RWPE2 (cell line): ENCODE results near the gene ZNF639.
A peak's percentile ranks its signal among the peaks of the same experiment; 100 is the strongest.

ENCODE experiments used
- ATAC-seq: fragments of 200-7000 bp; cut with Tn5 transposase; 3 replicates; pipeline ENCODE4 v1.9.1; 2021; ENCODE audit warnings: low read depth
- DNase-seq: peaks from one replicate; pipeline ENCODE4 v3.0.0-alpha.2; 2020; ENCODE audit warnings: low spot score
- H3K27ac ChIP-seq: fragments of 450-650 bp; 2 replicates; pipeline ENCODE4 v1.5.1; 2017; ENCODE audit warnings: mild to moderate bottlenecking; ENCODE audit not compliant: poor library complexity, severe bottlenecking
- H3K27me3 ChIP-seq: fragments of 250-450 bp; sonication (Bioruptor Pico); 2 replicates; pipeline ENCODE4 v1.5.1; 2021; ENCODE audit warnings: mild to moderate bottlenecking, moderate library complexity; ENCODE audit not compliant: insufficient read depth, poor library complexity, severe bottlenecking
- H3K36me3 ChIP-seq: fragments of 250-450 bp; sonication (Bioruptor Pico); 2 replicates; pipeline ENCODE4 v1.5.1; 2020; ENCODE audit warnings: low read depth, mild to moderate bottlenecking, moderate library complexity
- H3K4me1 ChIP-seq: fragments of 250-450 bp; sonication (Bioruptor Pico); 2 replicates; pipeline ENCODE4 v1.5.1; 2021; ENCODE audit warnings: mild to moderate bottlenecking, moderate library complexity; ENCODE audit not compliant: insufficient read depth, poor library complexity, severe bottlenecking
- H3K4me3 ChIP-seq: fragments of 250-450 bp; sonication (Bioruptor Pico); 2 replicates; pipeline ENCODE4 v1.5.1; 2021; ENCODE audit warnings: mild to moderate bottlenecking, moderate library complexity; ENCODE audit not compliant: severe bottlenecking
- H3K9me3 ChIP-seq: fragments of 250-450 bp; sonication (Bioruptor Pico); 2 replicates; pipeline ENCODE4 v1.5.1; 2021; ENCODE audit warnings: mild to moderate bottlenecking, moderate library complexity; ENCODE audit not compliant: severe bottlenecking
- CTCF ChIP-seq: fragments of 450-650 bp; IDR thresholded peaks from one replicate; pipeline ENCODE4 v1.5.1; 2017; ENCODE audit warnings: mild to moderate bottlenecking, moderate library complexity; ENCODE audit not compliant: poor library complexity, severe bottlenecking

ZNF639 gene

GRCh38 chr3:179347345-179348194, 24.7 kb downstream of the ZNF639 start, which contains the start of gene MFN1:
TSS of gene MFN1 (plus strand) at chr3:179347709. CDS start at chr3:179348852, 1,143 bp downstream.
- ATAC-seq: peak; percentile 99
- no peak for TF ChIP-seq CTCF

GRCh38 chr3:179348325-179349013, 25.6 kb downstream of the ZNF639 start:
- no peak overlapping the region for H3K27ac ChIP-seq
- no peak for DNase-seq

More at GRCh38 chr3:179347345-179348194, 24.7 kb downstream of the ZNF639 start, which contains the start of gene MFN1:
- peaks cover 38% of the 10 kb centered on the region for H3K36me3 ChIP-seq
- peak within 1 kb of the TSS; percentile 84 for H3K4me3 ChIP-seq
- H3K4me1 ChIP-seq: peaks cover 12% of the 10 kb centered on the region
- peak within 1 kb of the TSS; percentile 7 for H3K27ac ChIP-seq
- DNase-seq: peak; percentile 86
- no peaks in the 10 kb centered on the region for H3K27me3 ChIP-seq
- no peaks in the 10 kb centered on the region for H3K9me3 ChIP-seq

GRCh38 chr3:179355996-179356395, 33.2 kb downstream of the ZNF639 start:
- Histone ChIP-seq H3K36me3 (peaks cover 81% of the 10 kb centered on the region), H3K4me3 (no peak overlapping the region), H3K27ac (no peak overlapping the region), H3K27me3 (no peaks in the 10 kb centered on the region), H3K4me1 (no peaks in the 10 kb centered on the region), H3K9me3 (peaks cover 2% of the 10 kb centered on the region)
- no peak for TF ChIP-seq CTCF
- DNase-seq: no peak
- no peak for ATAC-seq

More at GRCh38 chr3:179348325-179349013, 25.6 kb downstream of the ZNF639 start:
- H3K27me3 ChIP-seq: no peaks in the 10 kb centered on the region
- H3K4me1 ChIP-seq: peaks cover 12% of the 10 kb centered on the region
- no peak for TF ChIP-seq CTCF
- H3K4me3 ChIP-seq: peak overlapping the region; percentile 84
- H3K9me3 ChIP-seq: no peaks in the 10 kb centered on the region
- no peak; the same call in 2 of the 3 replicates for ATAC-seq
- peaks cover 42% of the 10 kb centered on the region for H3K36me3 ChIP-seq

- H3K4me1 ChIP-seq: no peaks in the 10 kb centered on the region
- DNase-seq: no peak
- no peak overlapping the region for H3K4me3 ChIP-seq
- H3K27ac ChIP-seq: no peak overlapping the region
- no peaks in the 10 kb centered on the region for H3K9me3 ChIP-seq
- peaks cover 88% of the 10 kb centered on the region for H3K36me3 ChIP-seq
- no peak for TF ChIP-seq CTCF
- no peaks in the 10 kb centered on the region for H3K27me3 ChIP-seq
- ATAC-seq: no peak
Observed at GRCh38 chr3:179363332-179363731, 40.5 kb downstream of the ZNF639 start.
